B cell (primary cell): ENCODE results near the gene KIAA0232. TPM values are rescaled to one million over a fixed set of nuclear protein-coding genes. Genes with fewer than 3 reads are reported as not detected.

Experiments used
- ATAC-seq: fragments of 200-7000 bp; cut with Tn5 transposase; one replicate; pipeline ENCODE4 v1.10.0; 2021; ENCODE audit warnings: low read depth, mild to moderate bottlenecking, moderate number of reproducible peaks, moderate library complexity
- CTCF ChIA-PET: fragments of 350-600 bp; sonication (Branson Sonifier 250); formaldehyde crosslinking; loops from one replicate; lab custom pipeline; 2021; ENCODE audit warnings: antibody characterized with exemption, inconsistent platforms; lab: Charles Lee
- POLR2A ChIA-PET: fragments of 350-600 bp; sonication (Branson Sonifier 250); formaldehyde crosslinking; loops from one replicate; lab custom pipeline; 2021; ENCODE audit warnings: antibody characterized with exemption; lab: Charles Lee
- DNase-seq: peaks from one replicate; pipeline ENCODE4 v3.0.0; 2013
- H2AFZ ChIP-seq: 2 replicates; pipeline ENCODE4 v1.6.1; 2012; ENCODE audit warnings: mild to moderate bottlenecking, low read depth, low read length; ENCODE audit not compliant: insufficient read depth, poor library complexity, severe bottlenecking
- H3K27ac ChIP-seq, 2 donors: 1 replicate in 1 of 2; 2 replicates in 1 of 2; pipeline ENCODE4 v1.5.1; 2012 to 2013; ENCODE audit warnings: low read length in 2 of 2, mild to moderate bottlenecking in 2 of 2, moderate library complexity in 1 of 2
- H3K27me3 ChIP-seq, 4 experiments: fragments of 200-600 bp in 1 of 4; sonication (generic) in 1 of 4; replicated peaks in 1 of 4; 1 replicate in 2 of 4; 2 replicates in 2 of 4; pipeline versions ENCODE4 v1.6.1 to v1.7.0; 2013 to 2016; ENCODE audit warnings: low read length in 3 of 4, mild to moderate bottlenecking in 2 of 4, mixed read lengths in 1 of 4, moderate library complexity in 1 of 4; ENCODE audit not compliant: insufficient read depth in 4 of 4, control insufficient read depth in 3 of 4; ENCODE audit errors: control extremely low read depth in 1 of 4
- H3K36me3 ChIP-seq, 2 experiments: replicated peaks in 1 of 2; 1 replicate in 1 of 2; 2 replicates in 1 of 2; pipeline versions ENCODE4 v1.6.1 to v1.7.1; 2013; ENCODE audit warnings: low read length in 1 of 2; ENCODE audit not compliant: insufficient read depth in 2 of 2, control insufficient read depth in 1 of 2; ENCODE audit errors: control extremely low read depth in 1 of 2, extremely low read depth in 1 of 2
- H3K4me1 ChIP-seq, 2 donors: fragments of 200-600 bp in 1 of 2; sonication (generic) in 1 of 2; 1 replicate in 1 of 2; 2 replicates in 1 of 2; pipeline versions ENCODE4 v1.5.1 to v1.6.1; 2013 to 2017; ENCODE audit warnings: low read length in 2 of 2; ENCODE audit not compliant: control insufficient read depth in 2 of 2, insufficient read depth in 2 of 2
- H3K4me2 ChIP-seq: replicated peaks from 2 replicates; pipeline ENCODE3; 2012; ENCODE audit warnings: mild to moderate bottlenecking, low read depth, low read length; ENCODE audit not compliant: poor library complexity, severe bottlenecking
- H3K4me3 ChIP-seq, 5 experiments: fragments of 200-600 bp in 1 of 5; sonication (generic) in 1 of 5; 1 replicate in 3 of 5; 2 replicates in 2 of 5; pipeline versions ENCODE4 v1.5.1 to v1.7.0; 2011 to 2016; ENCODE audit warnings: low read length in 4 of 5, mild to moderate bottlenecking in 4 of 5, low read depth in 2 of 5, control low read depth in 1 of 5, moderate library complexity in 1 of 5; ENCODE audit not compliant: insufficient read depth in 1 of 5; ENCODE audit errors: control extremely low read depth in 1 of 5, extremely low read depth in 1 of 5
- H3K79me2 ChIP-seq: fragments of 200-600 bp; sonication (generic); one replicate; pipeline ENCODE4 v1.6.0; 2016; ENCODE audit warnings: low read length; ENCODE audit not compliant: control insufficient read depth, insufficient read depth
- H3K9ac ChIP-seq: fragments of 200-600 bp; sonication (generic); 2 replicates; pipeline ENCODE4 v1.6.1; 2017; ENCODE audit warnings: mild to moderate bottlenecking, low read length, moderate library complexity
- H3K9me3 ChIP-seq, 3 donors: one replicate each; pipeline versions ENCODE4 v1.6.1 to v1.7.1; 2013; ENCODE audit warnings: low read length in 2 of 3; ENCODE audit not compliant: control insufficient read depth in 2 of 3, insufficient read depth in 1 of 3; ENCODE audit errors: control extremely low read depth in 1 of 3
- H4K20me1 ChIP-seq: 2 replicates; pipeline ENCODE4 v1.6.0; 2012; ENCODE audit warnings: mild to moderate bottlenecking, low read length; ENCODE audit not compliant: insufficient read depth, control insufficient read depth, poor library complexity, severe bottlenecking
- H3K27ac Mint-ChIP-seq: one replicate; pipeline ENCODE4 v1.8.0; 2021; ENCODE audit warnings: mixed read lengths
- H3K27me3 Mint-ChIP-seq: one replicate; pipeline ENCODE4 v1.8.0; 2021; ENCODE audit warnings: mixed read lengths
- H3K4me1 Mint-ChIP-seq: one replicate; pipeline ENCODE4 v1.8.0; 2021; ENCODE audit warnings: mixed read lengths
- H3K4me3 Mint-ChIP-seq: one replicate; pipeline ENCODE4 v1.8.0; 2021; ENCODE audit warnings: mixed read lengths
- H3K9me3 Mint-ChIP-seq: one replicate; pipeline ENCODE4 v1.8.0; 2022; ENCODE audit warnings: mixed read lengths; ENCODE audit not compliant: insufficient read depth
- EZH2 ChIP-seq: IDR thresholded peaks from 2 replicates; pipeline ENCODE4 v1.6.1; 2012; ENCODE audit warnings: borderline replicate concordance, low read depth, mild to moderate bottlenecking, moderate library complexity, low read length; ENCODE audit not compliant: insufficient read depth, poor library complexity, severe bottlenecking
- WGBS: methylation state at CpG from one replicate; pipeline ENCODE4 v1.1.5; 2013; ENCODE audit warnings: missing lambda C conversion rate; ENCODE audit not compliant: insufficient coverage; 5-methylcytosine and 5-hydroxymethylcytosine counted together
- intact Hi-C: fragments of 100-400 bp; cut with micrococcal nuclease; formaldehyde crosslinking; loops from one replicate; pipeline ENCODE4 v1.10.0; 2022
- polyA plus RNA-seq: library from polyadenylated mRNA; depleted of rRNA; stranded (reverse); fragments of >200 nt; gene quantifications from 2 replicates; pipeline ENCODE4 v1.2.3, GENCODE V29; 2012
- total RNA-seq, 2 donors: library from RNA; stranded (reverse); fragments of 120-200 nt in 1 of 2; gene quantifications; 1 replicate in 1 of 2; 2 replicates in 1 of 2; pipeline versions ENCODE4 v1.2.3 to v1.2.4, GENCODE V29; 2013 to 2022
- TF ChIP-seq, protein P1 (sequence below): fragments of 200-600 bp; IDR thresholded peaks from one replicate; pipeline ENCODE4 v1.8.0; 2022; ENCODE audit warnings: antibody characterized with exemption, mild to moderate bottlenecking

Gene KIAA0232
- total and polyA plus RNA-seq, 2 donors (not counting 1 experiment from before 2014, with no cell fraction given): 2.9 to 20.8 TPM

- Histone ChIP-seq H3K4me2 (no peak overlapping the region), H2AFZ (no peak overlapping the region), H3K9ac (no peak overlapping the region), H3K36me3 (peaks cover 1 to 19% of the 10 kb centered on the region in 2 experiments), H3K27me3 (no peaks in the 10 kb centered on the region), H3K4me1 (no peaks in the 10 kb centered on the region), H3K4me3 (no peak overlapping the region), H3K27ac (no peak overlapping the region), H4K20me1 (peaks cover 9% of the 10 kb centered on the region), H3K9me3 (no peaks in the 10 kb centered on the region), H3K79me2 (peaks cover 9% of the 10 kb centered on the region)
- H3K9me3 Mint-ChIP-seq: no peaks in the 10 kb centered on the region
- WGBS: 100% methylated on average over 4 of the region's 6 CpGs
- no peak for ATAC-seq
- no peak overlapping the region for H3K27ac Mint-ChIP-seq
- no peaks in the 10 kb centered on the region for H3K27me3 Mint-ChIP-seq
- CTCF ChIA-PET: interaction anchor here (0.8 kb wide), 1 partner anchor 37 kb away, joined by 3 read pairs; no protein-coding TSS in a partner anchor
- no peaks in the 10 kb centered on the region for H3K4me1 Mint-ChIP-seq
- POLR2A ChIA-PET: no interaction called here
- intact Hi-C loops: no loop called here
- TF ChIP-seq, protein P1, sequence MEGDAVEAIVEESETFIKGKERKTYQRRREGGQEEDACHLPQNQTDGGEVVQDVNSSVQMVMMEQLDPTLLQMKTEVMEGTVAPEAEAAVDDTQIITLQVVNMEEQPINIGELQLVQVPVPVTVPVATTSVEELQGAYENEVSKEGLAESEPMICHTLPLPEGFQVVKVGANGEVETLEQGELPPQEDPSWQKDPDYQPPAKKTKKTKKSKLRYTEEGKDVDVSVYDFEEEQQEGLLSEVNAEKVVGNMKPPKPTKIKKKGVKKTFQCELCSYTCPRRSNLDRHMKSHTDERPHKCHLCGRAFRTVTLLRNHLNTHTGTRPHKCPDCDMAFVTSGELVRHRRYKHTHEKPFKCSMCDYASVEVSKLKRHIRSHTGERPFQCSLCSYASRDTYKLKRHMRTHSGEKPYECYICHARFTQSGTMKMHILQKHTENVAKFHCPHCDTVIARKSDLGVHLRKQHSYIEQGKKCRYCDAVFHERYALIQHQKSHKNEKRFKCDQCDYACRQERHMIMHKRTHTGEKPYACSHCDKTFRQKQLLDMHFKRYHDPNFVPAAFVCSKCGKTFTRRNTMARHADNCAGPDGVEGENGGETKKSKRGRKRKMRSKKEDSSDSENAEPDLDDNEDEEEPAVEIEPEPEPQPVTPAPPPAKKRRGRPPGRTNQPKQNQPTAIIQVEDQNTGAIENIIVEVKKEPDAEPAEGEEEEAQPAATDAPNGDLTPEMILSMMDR: no peak
- no peak for TF ChIP-seq EZH2
- no peak for DNase-seq
- no peak overlapping the region for H3K4me3 Mint-ChIP-seq
Observed at GRCh38 chr4:6845574-6845973, 63.0 kb downstream of the KIAA0232 start.

DNA sequence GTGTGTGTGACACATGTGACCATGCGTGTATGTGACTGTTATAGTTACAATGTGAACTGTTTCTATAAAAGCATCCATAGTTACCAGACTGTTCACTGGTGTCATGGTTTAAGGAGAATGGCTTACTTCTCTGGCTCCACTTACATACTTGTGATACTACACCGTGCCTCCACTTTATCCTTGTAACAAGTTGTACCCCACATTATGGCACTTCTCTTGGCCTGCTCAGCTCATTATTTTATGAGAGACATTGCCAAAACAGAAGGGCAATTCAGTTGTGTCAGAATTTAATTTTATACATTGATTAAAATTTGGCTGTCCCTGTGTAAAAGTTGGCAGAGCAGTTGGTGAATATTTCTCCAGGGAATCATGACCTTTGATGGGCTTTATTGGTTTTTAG, 64.7 kb downstream of the KIAA0232 start:
- Mint-ChIP-seq H3K27ac (no peak overlapping the region), H3K9me3 (no peaks in the 10 kb centered on the region), H3K4me3 (no peak overlapping the region), H3K27me3 (no peaks in the 10 kb centered on the region), H3K4me1 (no peaks in the 10 kb centered on the region)
- DNase-seq (no peak), ATAC-seq (no peak)
- H3K4me3 ChIP-seq: no peak overlapping the region
- H3K4me2 ChIP-seq: no peak overlapping the region
- peaks cover 0 to 24% of the 10 kb centered on the region in 2 experiments for H3K36me3 ChIP-seq
- POLR2A ChIA-PET: no interaction called here
- peaks cover 9% of the 10 kb centered on the region for H4K20me1 ChIP-seq
- H3K79me2 ChIP-seq: peaks cover 9% of the 10 kb centered on the region
- no peak overlapping the region for H3K9ac ChIP-seq
- intact Hi-C loops: no loop called here
- H3K27me3 ChIP-seq: no peaks in the 10 kb centered on the region
- TF ChIP-seq EZH2: no peak
- TF ChIP-seq, protein P1: no peak
- no peaks in the 10 kb centered on the region for H3K4me1 ChIP-seq
- peaks cover 0 to 4% (median under 1%) of the 10 kb centered on the region in 3 donors for H3K9me3 ChIP-seq
- H3K27ac ChIP-seq: no peak overlapping the region
- CTCF ChIA-PET: interaction anchor here (1.0 kb wide), 1 partner anchor 127 kb away, joined by 3 read pairs; no protein-coding TSS in a partner anchor
- no peak overlapping the region for H2AFZ ChIP-seq
- WGBS: no CpG with 5 or more reads among the region's 2 CpGs
